Activated naive CD4-positive, alpha-beta T cell treated with anti-CD3 and anti-CD28 coated beads, Interleukin-2, amount 50 U/mL, for 72 hours (primary cell): ENCODE measurements around the gene PBRM1. TPM values are rescaled to one million over a fixed set of nuclear protein-coding genes. Genes with fewer than 3 reads are reported as not detected.

Experiments used
- ATAC-seq, 2 donors: fragments of 150-1000 bp; cut with Tn5 transposase; 2 replicates each; pipeline ENCODE4 v1.10.0; 2021; ENCODE audit warnings: mild to moderate bottlenecking in 2 of 2, moderate library complexity in 2 of 2
- DNase-seq, 2 donors: peaks; one replicate each; pipeline ENCODE4 v3.0.0; 2021 to 2022; ENCODE audit warnings: low spot score in 2 of 2
- H3K27ac Mint-ChIP-seq, 2 donors: one replicate each; pipeline ENCODE4 v1.8.0; 2022; ENCODE audit warnings: mild to moderate bottlenecking in 2 of 2, mixed read lengths in 2 of 2
- H3K36me3 Mint-ChIP-seq, 2 donors: one replicate each; pipeline ENCODE4 v1.8.0; 2022; ENCODE audit warnings: mixed read lengths in 2 of 2
- H3K9me3 Mint-ChIP-seq, 2 donors: one replicate each; pipeline ENCODE4 v1.8.0; 2022; ENCODE audit warnings: mixed read lengths in 2 of 2
- total RNA-seq, 2 donors: library from RNA; stranded (reverse); gene quantifications; one replicate each; pipeline ENCODE4 v1.2.3, GENCODE V29; 2022

Gene PBRM1
- total RNA-seq, 2 donors from 2014 or later, result 69.5 to 70.1 TPM

DNA sequence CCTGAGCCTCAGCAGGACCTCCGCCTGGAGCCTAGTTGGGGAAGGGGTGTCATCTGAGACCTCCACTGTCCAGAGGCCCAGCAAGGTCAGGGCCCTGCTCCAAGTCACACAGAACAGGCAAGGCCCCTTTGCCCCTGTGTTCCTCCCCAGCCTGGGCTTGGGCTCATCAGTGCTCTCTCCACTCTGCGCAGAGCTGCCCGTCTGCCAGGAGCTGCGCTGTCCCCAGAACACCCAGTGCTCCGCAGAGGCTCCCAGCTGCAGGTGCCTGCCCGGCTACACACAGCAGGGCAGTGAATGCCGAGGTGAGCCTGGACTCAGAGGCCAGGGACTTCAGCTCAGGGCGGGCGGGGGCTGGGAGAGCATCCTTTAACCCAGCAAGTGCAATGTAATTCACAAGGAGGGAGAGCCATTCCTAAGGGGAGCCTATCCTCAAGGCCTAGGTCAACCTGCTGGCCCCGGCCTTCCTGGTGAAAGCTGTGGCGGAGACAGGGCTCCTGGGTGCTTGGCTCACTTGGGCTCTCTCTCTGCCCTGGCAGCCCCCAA is 182.8 kb downstream of the PBRM1 start:
- no peaks in the 10 kb centered on the region for H3K36me3 Mint-ChIP-seq
- H3K27ac Mint-ChIP-seq, result no peak overlapping the region
- ATAC-seq (no peak), DNase-seq (no peak)
- H3K9me3 Mint-ChIP-seq, result no peaks in the 10 kb centered on the region

DNA sequence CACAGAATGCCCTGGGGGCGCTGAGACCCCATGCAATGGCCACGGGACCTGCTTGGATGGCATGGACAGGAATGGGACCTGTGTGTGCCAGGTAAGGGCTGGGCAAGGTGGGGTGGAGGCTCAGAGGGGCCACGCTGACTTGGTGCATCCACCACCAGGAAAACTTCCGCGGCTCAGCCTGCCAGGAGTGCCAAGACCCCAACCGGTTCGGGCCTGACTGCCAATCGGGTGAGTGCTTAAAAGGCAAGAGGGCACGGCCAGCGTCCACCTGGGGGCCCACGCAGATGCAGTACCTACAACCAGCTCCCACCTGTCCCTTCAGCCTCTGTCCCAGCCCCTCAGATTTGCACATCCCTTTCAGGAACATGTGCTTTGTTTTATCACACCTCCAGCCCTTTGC is 183.7 kb downstream of the PBRM1 start:
- ATAC-seq, result no peak

DNA sequence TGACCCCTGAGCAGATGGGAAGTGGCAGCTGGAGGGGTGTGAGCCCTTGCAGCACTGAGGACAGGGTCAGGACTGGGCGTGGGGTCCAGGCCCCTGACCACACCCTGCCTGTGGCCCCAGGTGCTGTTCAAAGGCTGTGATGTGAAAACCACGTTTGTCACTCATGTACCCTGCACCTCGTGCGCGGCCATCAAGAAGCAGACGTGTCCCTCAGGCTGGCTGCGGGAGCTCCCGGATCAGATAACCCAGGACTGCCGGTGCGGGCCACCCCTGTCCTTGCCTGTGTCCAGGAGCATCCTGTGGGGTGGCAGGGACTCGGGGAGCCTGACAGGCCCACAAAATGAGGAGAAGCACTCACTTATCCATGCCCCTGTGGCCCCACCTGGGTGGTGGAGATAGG is 184.7 kb downstream of the PBRM1 start:
- DNase-seq, result no peak
- Mint-ChIP-seq H3K36me3 (no peaks in the 10 kb centered on the region), H3K27ac (no peak overlapping the region), H3K9me3 (no peaks in the 10 kb centered on the region)
- no peak for ATAC-seq

More for the DNA sequence above, 183.7 kb downstream of the PBRM1 start:
- no peaks in the 10 kb centered on the region for H3K36me3 Mint-ChIP-seq
- no peak for DNase-seq
- no peak overlapping the region for H3K27ac Mint-ChIP-seq
- H3K9me3 Mint-ChIP-seq, result no peaks in the 10 kb centered on the region

GRCh38 chr3:52498137-52499054 is 187.3 kb downstream of the PBRM1 start:
- DNase-seq (no peak), ATAC-seq (no peak)
- Mint-ChIP-seq H3K36me3 (no peaks in the 10 kb centered on the region), H3K9me3 (no peaks in the 10 kb centered on the region), H3K27ac (peak overlapping the region in 1 of 2 donors; percentile 44)

DNA sequence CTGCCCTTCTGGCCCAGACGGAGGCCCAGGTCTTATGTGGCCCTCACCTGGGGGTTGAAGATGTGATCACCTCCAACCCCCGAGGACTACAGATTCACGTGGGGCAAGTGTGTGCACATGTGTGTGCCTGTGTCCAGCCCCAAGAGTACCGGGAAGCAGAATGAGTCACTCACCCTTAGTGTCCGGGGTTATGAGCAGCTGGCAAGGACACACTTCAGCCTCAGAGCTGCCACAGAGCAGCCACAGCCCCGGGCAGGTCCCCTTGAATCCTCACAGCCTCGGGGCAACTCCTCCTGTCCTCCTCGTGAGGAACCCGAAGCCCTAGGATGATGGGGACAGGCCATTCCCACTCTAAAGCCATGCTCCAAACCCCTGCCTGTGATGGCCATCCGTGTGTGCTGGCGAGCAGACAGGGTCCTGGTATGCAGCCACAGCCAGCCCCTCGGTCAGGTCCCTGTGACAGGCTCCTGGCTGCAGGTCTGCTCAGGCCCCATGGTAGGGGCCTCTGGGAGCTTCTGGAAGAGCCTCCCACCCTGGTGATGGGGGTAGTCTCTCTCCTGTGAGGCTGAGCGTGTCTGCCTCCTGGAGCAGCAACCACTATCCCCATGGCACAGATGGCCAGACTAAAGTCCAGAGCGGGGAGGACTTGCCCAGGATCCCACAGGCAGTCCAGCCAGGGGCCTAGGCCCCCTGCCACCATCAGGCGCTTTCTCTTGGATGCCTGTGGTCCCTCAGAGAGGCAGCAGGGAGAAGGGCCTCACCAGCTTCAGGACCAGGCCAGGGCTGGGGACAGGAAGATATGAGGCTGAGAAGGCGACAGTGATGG is 189.7 kb downstream of the PBRM1 start:
- ATAC-seq (no peak), DNase-seq (no peak)
- peaks cover 0 to 4% of the 10 kb centered on the region in 2 donors for H3K36me3 Mint-ChIP-seq
- no peak overlapping the region for H3K27ac Mint-ChIP-seq
- H3K9me3 Mint-ChIP-seq, result no peaks in the 10 kb centered on the region

Other genes starting within 250 kb of the PBRM1 start
- under 1 TPM; 0.20 to 0.33 TPM for gene SEMA3G, start 240.8 kb downstream of the PBRM1 start, total RNA-seq
- gene TNNC1, start 231.9 kb downstream of the PBRM1 start, total RNA-seq, result 1 to 10 TPM; 6.6 to 8.4 TPM
- 100 to 1,000 TPM in 1 of 2 donors, 10 to 100 TPM in 1; 79.7 to 105 TPM for gene NISCH, start 230.3 kb downstream of the PBRM1 start, total RNA-seq
- under 1 TPM in 1 of 2 donors, not detected in 1; 0.36 TPM for gene STAB1, start 190.6 kb downstream of the PBRM1 start, total RNA-seq
- 10 to 100 TPM; 26.5 to 30.6 TPM for gene NT5DC2, start 152.1 kb downstream of the PBRM1 start, total RNA-seq
- 10 to 100 TPM; 14.1 to 16.8 TPM for gene UQCC5, start 149.3 kb downstream of the PBRM1 start, total RNA-seq
- 100 to 1,000 TPM; 171 to 217 TPM for gene GNL3, start 119 bp upstream of the PBRM1 start, total RNA-seq
- 10 to 100 TPM; 28.4 to 35.0 TPM for gene GLT8D1, start 19.9 kb upstream of the PBRM1 start, total RNA-seq
- 100 to 1,000 TPM in 1 of 2 donors, 10 to 100 TPM in 1; 94.3 to 102 TPM for gene SPCS1, start 20.2 kb upstream of the PBRM1 start, total RNA-seq
- 10 to 100 TPM in 1 of 2 donors, 1 to 10 TPM in 1; 3.2 to 19.9 TPM for gene NEK4, start 85.0 kb upstream of the PBRM1 start, total RNA-seq
- not detected for gene ITIH1, start 91.7 kb upstream of the PBRM1 start, total RNA-seq
- not detected for gene ITIH3, start 108.9 kb upstream of the PBRM1 start, total RNA-seq
- gene ITIH4, start 144.8 kb upstream of the PBRM1 start, total RNA-seq, result 10 to 100 TPM in 1 of 2 donors, 1 to 10 TPM in 1; 1.5 to 16.5 TPM
- 1 to 10 TPM in 1 of 2 donors, under 1 TPM in 1; 0.51 to 3.6 TPM for gene MUSTN1, start 149.1 kb upstream of the PBRM1 start, total RNA-seq
- gene STIMATE, start 211.6 kb upstream of the PBRM1 start, total RNA-seq, result 10 to 100 TPM; 16.6 to 24.0 TPM